ENCODE measurements around the gene PDZK1IP1.
"Not testable (repeated sequence)": the region's sequence is repeated elsewhere in the genome, so short reads cannot be mapped to it uniquely, and the experiment has no call there.

PDZK1IP1 gene

GRCh38 chr1:47223921-47224675, 34.3 kb upstream of the PDZK1IP1 start:
- DNase-seq, result no peak

- DNase-seq, result no peak
These were observed 33.5 kb upstream of the PDZK1IP1 start for GRCh38 chr1:47223174-47223920.

- DNase-seq, result no peak
These were observed 32.6 kb upstream of the PDZK1IP1 start for GRCh38 chr1:47222476-47222875.

GRCh38 chr1:47219590-47220220, 29.9 kb upstream of the PDZK1IP1 start:
- DNase-seq, result no peak

- no peak for DNase-seq
These were observed 29.2 kb upstream of the PDZK1IP1 start for GRCh38 chr1:47219001-47219400.

- no peak for DNase-seq
These were observed 26.6 kb upstream of the PDZK1IP1 start for GRCh38 chr1:47216278-47217059.

- no peak for DNase-seq
These were observed 25.9 kb upstream of the PDZK1IP1 start for GRCh38 chr1:47215713-47216112.

- DNase-seq, result no peak
These were observed 24.7 kb upstream of the PDZK1IP1 start for GRCh38 chr1:47214549-47214948.

- DNase-seq, result no peak
These were observed 23.6 kb upstream of the PDZK1IP1 start for GRCh38 chr1:47213230-47213963.

GRCh38 chr1:47212636-47213229, 22.9 kb upstream of the PDZK1IP1 start:
- DNase-seq, result no peak

GRCh38 chr1:47211796-47212269, 22.0 kb upstream of the PDZK1IP1 start:
- peak; percentile 66 for DNase-seq

- DNase-seq, result no peak
These were observed 20.8 kb upstream of the PDZK1IP1 start for GRCh38 chr1:47210666-47211065.

- no peak for DNase-seq
These were observed 20.0 kb upstream of the PDZK1IP1 start for GRCh38 chr1:47209725-47210325.

GRCh38 chr1:47209091-47209490, 19.3 kb upstream of the PDZK1IP1 start:
- DNase-seq, result no peak

- no peak for DNase-seq
These were observed 18.6 kb upstream of the PDZK1IP1 start for GRCh38 chr1:47208374-47208850.

GRCh38 chr1:47207803-47208373, 18.1 kb upstream of the PDZK1IP1 start:
- no peak for DNase-seq

- DNase-seq, result no peak
These were observed 16.1 kb upstream of the PDZK1IP1 start for GRCh38 chr1:47205918-47206317.

- DNase-seq, result not testable (repeated sequence)
These were observed 13.7 kb upstream of the PDZK1IP1 start for GRCh38 chr1:47203504-47203903.

GRCh38 chr1:47201179-47201578, 11.3 kb upstream of the PDZK1IP1 start:
- no peak for DNase-seq

- DNase-seq, result no peak
These were observed 8.4 kb upstream of the PDZK1IP1 start for GRCh38 chr1:47198214-47198613.

- DNase-seq, result no peak
These were observed 6.8 kb upstream of the PDZK1IP1 start for GRCh38 chr1:47196622-47197021.
